ENCODE results near the gene COA7.

COA7 gene

GRCh38 chr1:52665006-52665941 is 32.9 kb downstream of the COA7 start (continued):
- TF ChIP-seq ZSCAN16 (tag by site-specific recombination; IDR thresholded peaks at IDR 0.05) (no peak), BCL6B (tag by site-specific recombination; IDR thresholded peaks at IDR 0.05) (no peak), ZNF704 (tag by site-specific recombination; IDR thresholded peaks at IDR 0.05) (no peak), SALL2 (tag by site-specific recombination; IDR thresholded peaks at IDR 0.05; ENCODE audit: borderline replicate concordance) (no peak), ZNF623 (tag by site-specific recombination; IDR thresholded peaks at IDR 0.05) (no peak), ZNF600 (tag by site-specific recombination; IDR thresholded peaks at IDR 0.05) (0 out of 2 replicates have a peak, but pooled peaks have one; percentile 34), ZBTB10 (tag by site-specific recombination; IDR thresholded peaks at IDR 0.05) (no peak), BCL11A (tag by site-specific recombination; IDR thresholded peaks at IDR 0.05; ENCODE audit: low read depth) (no peak), ZNF529 (tag by site-specific recombination; IDR thresholded peaks at IDR 0.05; ENCODE audit: insufficient replicate concordance) (no peak), OVOL3 (tag by site-specific recombination; IDR thresholded peaks at IDR 0.05) (no peak), ZNF391 (tag by site-specific recombination; IDR thresholded peaks at IDR 0.05; ENCODE audit: borderline replicate concordance, low read depth) (no peak), SETDB1 (IDR thresholded peaks at IDR 0.05; ENCODE audit: insufficient read length, low read length) (no peak), ZFP37 (tag by site-specific recombination; IDR thresholded peaks at IDR 0.05) (no peak), ZBTB20 (tag by site-specific recombination; IDR thresholded peaks at IDR 0.05) (0 out of 2 replicates have a peak, but pooled peaks have one; percentile 25), ZNF37A (tag by site-specific recombination; IDR thresholded peaks at IDR 0.05) (no peak), KLF10 (tag by site-specific recombination; IDR thresholded peaks at IDR 0.05) (no peak), ZSCAN4 (tag by site-specific recombination; IDR thresholded peaks at IDR 0.05) (no peak), ZNF248 (tag by site-specific recombination; IDR thresholded peaks at IDR 0.05) (no peak), GLI2 (tag by site-specific recombination; IDR thresholded peaks at IDR 0.05; ENCODE audit: borderline replicate concordance, low read depth) (no peak), ZNF555 (tag by site-specific recombination; conservative IDR thresholded peaks at IDR 0.05) (no peak), ZNF223 (tag by site-specific recombination; IDR thresholded peaks at IDR 0.05) (no peak), ZFHX2 (tag by site-specific recombination; conservative IDR thresholded peaks at IDR 0.05) (no peak), INSM2 (tag by site-specific recombination; IDR thresholded peaks at IDR 0.05) (no peak), KLF7 (tag by site-specific recombination; IDR thresholded peaks at IDR 0.05; ENCODE audit: borderline replicate concordance) (no peak), ZNF404 (tag by site-specific recombination; IDR thresholded peaks at IDR 0.05) (no peak), ZNF416 (tag by site-specific recombination; IDR thresholded peaks at IDR 0.05) (no peak), ZNF132 (tag by site-specific recombination; IDR thresholded peaks at IDR 0.05; ENCODE audit: borderline replicate concordance) (no peak), ZNF398 (tag by site-specific recombination; IDR thresholded peaks at IDR 0.05) (peak; percentile 68; the same call in 1 of the 2 replicates)
